NCI-H2227 (cell line): ENCODE measurements around the gene EPHA6.
A peak's percentile ranks its signal among the peaks of the same experiment; 100 is the strongest.

Experiments used
- DNase-seq: peaks from one replicate; lab custom pipeline; 2025; ENCODE audit not compliant: unreplicated experiment; lab: John Stamatoyannopoulos, UW

The EPHA6 gene

GRCh38 chr3:97689111-97689510 lies 874.7 kb downstream of the EPHA6 start:
- no peak for DNase-seq

GRCh38 chr3:97689962-97690361 lies 875.6 kb downstream of the EPHA6 start:
- no peak for DNase-seq

- DNase-seq: no peak
These were observed 877.0 kb downstream of the EPHA6 start for GRCh38 chr3:97691354-97691753.

GRCh38 chr3:97692389-97692788 lies 878.0 kb downstream of the EPHA6 start:
- no peak for DNase-seq

- peak; percentile 4 for DNase-seq
These were observed 878.4 kb downstream of the EPHA6 start for GRCh38 chr3:97692831-97693230.

GRCh38 chr3:97694876-97695275 lies 880.5 kb downstream of the EPHA6 start:
- DNase-seq: no peak

GRCh38 chr3:97698691-97699090 lies 884.3 kb downstream of the EPHA6 start:
- DNase-seq: no peak

GRCh38 chr3:97699889-97700288 lies 885.5 kb downstream of the EPHA6 start:
- DNase-seq: no peak

GRCh38 chr3:97705764-97706163 lies 891.4 kb downstream of the EPHA6 start:
- no peak for DNase-seq

GRCh38 chr3:97706226-97706625 lies 891.8 kb downstream of the EPHA6 start:
- DNase-seq: no peak

GRCh38 chr3:97711654-97712053 lies 897.3 kb downstream of the EPHA6 start:
- no peak for DNase-seq

- peak; percentile 28 for DNase-seq
These were observed 898.5 kb downstream of the EPHA6 start for GRCh38 chr3:97712919-97713318.

- DNase-seq: no peak
These were observed 899.2 kb downstream of the EPHA6 start for GRCh38 chr3:97713634-97714033.

GRCh38 chr3:97719156-97719821 lies 904.9 kb downstream of the EPHA6 start:
- DNase-seq: peak; percentile 82

- no peak for DNase-seq
These were observed 906.0 kb downstream of the EPHA6 start for GRCh38 chr3:97720417-97720816.

GRCh38 chr3:97721446-97721845 lies 907.1 kb downstream of the EPHA6 start:
- no peak for DNase-seq

- DNase-seq: peak; percentile 14
These were observed 922.5 kb downstream of the EPHA6 start for GRCh38 chr3:97736928-97737327.

- no peak for DNase-seq
These were observed 924.4 kb downstream of the EPHA6 start for GRCh38 chr3:97738761-97739160.

- no peak for DNase-seq
These were observed 927.6 kb downstream of the EPHA6 start for GRCh38 chr3:97742036-97742435.

- no peak for DNase-seq
These were observed 929.9 kb downstream of the EPHA6 start for GRCh38 chr3:97744289-97744688.

GRCh38 chr3:97763586-97764406 lies 949.4 kb downstream of the EPHA6 start:
- no peak for DNase-seq

- DNase-seq: peak; percentile 93
These were observed 950.2 kb downstream of the EPHA6 start, which contains the start of gene ARL6 for GRCh38 chr3:97764407-97765238. Gene ARL6 (plus strand): TSS chr3:97764758. CDS start chr3:97768108, 3,350 bp downstream.
